K562 (cell line): ENCODE results near the gene RNF213. TPM values are rescaled to one million over a fixed set of nuclear protein-coding genes. Genes with fewer than 3 reads are reported as not detected.

ENCODE experiments used
- ATAC-seq: fragments of 200-7000 bp; cut with Tn5 transposase; 3 replicates; pipeline ENCODE4 v1.9.1; 2020; ENCODE audit warnings: moderate library complexity
- BruUV-seq: library from RNA; stranded (reverse); fragments of 400-500 nt; replicated peaks from 2 replicates; lab custom pipeline; 2021; lab: Mats Ljungman, UMichigan
- CTCF ChIA-PET: fragments of 300-600 bp; formaldehyde crosslinking; extraction: SDS; loops from one replicate; lab custom pipeline; 2021; ENCODE audit warnings: low intra/inter-chr PET ratio; lab: Yijun Ruan, JAX
- POLR2A ChIA-PET: fragments of 300-600, 350-650 bp; sonication (Branson Sonifier 250); formaldehyde crosslinking; extraction: SDS; loops from one replicate; lab custom pipeline; 2021; ENCODE audit warnings: antibody characterized with exemption, inconsistent platforms; lab: Yijun Ruan, JAX
- DNase-seq, 4 experiments: peaks; one replicate each; pipeline versions ENCODE4 v3.0.0 to v3.0.0-alpha.2; 2011 to 2018; ENCODE audit warnings: low spot score in 3 of 4, mixed read lengths in 3 of 4; ENCODE audit errors: extremely low read depth in 1 of 4
- FAIRE-seq: peaks from 2 replicates; lab custom pipeline; 2011; peaks lifted over from hg19 to GRCh38; lab: Jason Lieb, UNC
- H2AFZ ChIP-seq: 2 replicates; pipeline ENCODE4 v1.6.0; 2011; ENCODE audit warnings: low read depth, low read length, control low read depth, inconsistent platforms
- H3K27ac ChIP-seq: fragments of 200-600 bp; 3 replicates; pipeline ENCODE4 v1.8.0; 2011; ENCODE audit warnings: low read depth, mild to moderate bottlenecking, control low read depth, inconsistent platforms, low read length, moderate library complexity, mixed read lengths; ENCODE audit errors: extremely low read depth
- H3K27me3 ChIP-seq, 2 experiments: fragments of 300-600 bp in 1 of 2; 2 replicates in 1 of 2; 3 replicates in 1 of 2; pipeline versions ENCODE4 v1.6.0 to v1.8.0; 2011; ENCODE audit warnings: inconsistent platforms in 2 of 2, low read length in 2 of 2, mild to moderate bottlenecking in 1 of 2, mixed read lengths in 1 of 2, moderate library complexity in 1 of 2; ENCODE audit not compliant: control insufficient read depth in 2 of 2, insufficient read depth in 2 of 2
- H3K36me3 ChIP-seq: fragments of 300-600 bp; 3 replicates; pipeline ENCODE4 v1.8.0; 2011; ENCODE audit warnings: mild to moderate bottlenecking, low read length, inconsistent platforms; ENCODE audit not compliant: control insufficient read depth, insufficient read depth
- H3K4me1 ChIP-seq, 2 experiments: fragments of 200-600 bp in 1 of 2; replicated peaks in 1 of 2; 2 replicates in 1 of 2; 3 replicates in 1 of 2; pipeline versions ENCODE4 v1.5.1 to v1.8.0; 2011; ENCODE audit warnings: inconsistent platforms in 2 of 2, low read length in 2 of 2, mild to moderate bottlenecking in 1 of 2, mixed read lengths in 1 of 2, moderate library complexity in 1 of 2; ENCODE audit not compliant: control insufficient read depth in 2 of 2, insufficient read depth in 2 of 2
- H3K4me2 ChIP-seq: 2 replicates; pipeline ENCODE4 v1.6.1; 2011; ENCODE audit warnings: low read length, control low read depth, inconsistent platforms, mixed read lengths; ENCODE audit not compliant: insufficient read depth
- H3K4me3 ChIP-seq: fragments of 200-600 bp; sonication (generic), shearing (Covaris generic); 2 replicates; pipeline ENCODE4 v1.5.1; 2016; ENCODE audit warnings: control low read depth, inconsistent platforms
- H3K79me2 ChIP-seq: fragments of 200-600 bp; 3 replicates; pipeline ENCODE4 v1.8.0; 2011; ENCODE audit warnings: low read length, inconsistent platforms; ENCODE audit not compliant: control insufficient read depth, insufficient read depth
- H3K9ac ChIP-seq, 2 experiments: 2 replicates each; pipeline versions ENCODE4 v1.6.0 to v1.6.1; 2011; ENCODE audit warnings: low read depth in 2 of 2, low read length in 2 of 2, control low read depth in 1 of 2, inconsistent platforms in 1 of 2, mild to moderate bottlenecking in 1 of 2, mixed read lengths in 1 of 2; ENCODE audit not compliant: insufficient read depth in 1 of 2
- H3K9me1 ChIP-seq: one replicate; pipeline ENCODE4 v1.6.0; 2011; ENCODE audit warnings: inconsistent platforms, mild to moderate bottlenecking, low read length, moderate library complexity; ENCODE audit not compliant: control insufficient read depth, insufficient read depth
- H3K9me3 ChIP-seq: replicated peaks from 2 replicates; pipeline ENCODE4 v1.5.1; 2011; ENCODE audit warnings: low read depth, low read length, inconsistent platforms; ENCODE audit not compliant: control insufficient read depth, insufficient read depth
- H4K20me1 ChIP-seq: replicated peaks from 2 replicates; pipeline ENCODE4 v1.6.1; 2011; ENCODE audit warnings: low read length, inconsistent platforms, mixed read lengths; ENCODE audit not compliant: control insufficient read depth, insufficient read depth
- USF1 ChIP-seq: sonication (generic); formaldehyde crosslinking; IDR thresholded peaks from 2 replicates; pipeline ENCODE4 v1.9.0; 2022; ENCODE audit warnings: mild to moderate bottlenecking, missing genetic modification reagents
- ZNF76 ChIP-seq: fragments of 250-450 bp; sonication (Bioruptor Pico); IDR thresholded peaks from 2 replicates; pipeline ENCODE4 v1.4.0; 2020; ENCODE audit warnings: mild to moderate bottlenecking, moderate library complexity, borderline replicate concordance
- WGBS: fragments of 100-300 bp; shearing (Covaris generic); methylation state at CpG from one replicate; pipeline ENCODE4 v1.1.6; 2016; ENCODE audit warnings: low coverage, mixed read lengths; ENCODE audit not compliant: insufficient coverage; ENCODE audit errors: missing lambda C conversion rate; 5-methylcytosine and 5-hydroxymethylcytosine counted together
- in situ Hi-C: fragments of 300-500 bp; cut with MboI; formaldehyde crosslinking; loops from 4 replicates; pipeline ENCODE4 v1.15.0; 2018; ENCODE audit warnings: inconsistent platforms, mixed read lengths
- intact Hi-C: fragments of 100-400 bp; cut with micrococcal nuclease; formaldehyde crosslinking; loops from 2 replicates; pipeline ENCODE4 v1.14.2; 2022
- polyA plus RNA-seq, 8 experiments: library from polyadenylated mRNA; depleted of rRNA in 4 of 8; stranded (reverse) in 5 of 8; unstranded in 3 of 8; fragments of >200 nt; fragmentation: Nextera tagmentation in 2 of 8; fragmentation: Illumina TruSeq in 1 of 8; extraction: Ambion mirVana in 2 of 8; extraction: Trizol in 1 of 8; gene quantifications; 2 replicates each; pipeline versions ENCODE4 v1.2.1 to v1.2.3, GENCODE V29; 2011 to 2014; ENCODE audit warnings: inconsistent platforms in 1 of 8, missing spikeins in 1 of 8
- total RNA-seq, 7 experiments: library from RNA; depleted of rRNA in 6 of 7; stranded (reverse); fragments of >200 nt in 6 of 7; fragmentation: Illumina TruSeq in 2 of 7; extraction: Trizol in 2 of 7; gene quantifications; 2 replicates each; pipeline versions ENCODE4 v1.2.1 to v1.2.3, GENCODE V29; 2011 to 2021; ENCODE audit warnings: low replicate concordance in 1 of 7

Gene RNF213
- total and polyA plus RNA-seq, 9 of the 15 experiments (the other 6 are each of a cell fraction or from before 2014, with no cell fraction given) = 5.3 to 33.6 (median 17.9) TPM

GRCh38 chr17:80445726-80446110, 185.1 kb downstream of the RNF213 start:
- no peak overlapping the region for H3K27ac ChIP-seq
- H3K9ac ChIP-seq = peak overlapping the region in 1 of 2 experiments; percentile 35; a peak in 2 of 4 replicates
- 3% methylated on average over 10 of the region's 10 CpGs for WGBS
- no peak for DNase-seq
- TF ChIP-seq ZNF76 (CRISPR knock-in tag) = no peak
- 0 out of 2 replicates have a peak, but pooled peaks have one; percentile 24 for TF ChIP-seq USF1 (CRISPR knock-in tag)
- no peak overlapping the region for H2AFZ ChIP-seq
- H3K4me1 ChIP-seq = peaks cover 0 to 39% of the 10 kb centered on the region in 2 experiments; a peak in 2 of 5 replicates
- BruUV-seq = no TSS peak
- H3K27me3 ChIP-seq = peaks cover 2 to 64% of the 10 kb centered on the region in 2 experiments; a peak in 2 of 5 replicates
- H3K9me3 ChIP-seq = no peaks in the 10 kb centered on the region
- H3K79me2 ChIP-seq = no peaks in the 10 kb centered on the region
- no peak overlapping the region for H3K4me3 ChIP-seq
- no peak for FAIRE-seq
- no peak for ATAC-seq
- CTCF ChIA-PET = no interaction called here
- intact Hi-C loops (no loop called here), in situ Hi-C loops (no loop called here)
- POLR2A ChIA-PET = interaction anchor here (0.9 kb wide), 1 partner anchor 19 kb away, joined by 4 read pairs; no protein-coding TSS in a partner anchor
- H4K20me1 ChIP-seq = peaks cover 8% of the 10 kb centered on the region
- H3K4me2 ChIP-seq = no peak overlapping the region
- H3K9me1 ChIP-seq = no peaks in the 10 kb centered on the region
- H3K36me3 ChIP-seq = no peaks in the 10 kb centered on the region
